HUES64 (cell line): ENCODE data around the gene SLC22A16. TPM values are rescaled to one million over a fixed set of nuclear protein-coding genes. Genes with fewer than 3 reads are reported as not detected.
A peak's percentile ranks its signal among the peaks of the same experiment; 100 is the strongest.

Experiments used
- H3K27ac ChIP-seq: 2 replicates; pipeline ENCODE4 v1.7.0; 2013; ENCODE audit warnings: low read depth, low read length, inconsistent platforms
- H3K27me3 ChIP-seq: 2 replicates; pipeline ENCODE4 v1.6.1; 2013; ENCODE audit warnings: mild to moderate bottlenecking, low read length; ENCODE audit not compliant: insufficient read depth
- H3K36me3 ChIP-seq: 2 replicates; pipeline ENCODE4 v1.6.1; 2013; ENCODE audit warnings: mild to moderate bottlenecking, low read length; ENCODE audit not compliant: insufficient read depth
- H3K4me1 ChIP-seq: 2 replicates; pipeline ENCODE4 v1.6.1; 2013; ENCODE audit warnings: mild to moderate bottlenecking, low read length, moderate library complexity; ENCODE audit not compliant: insufficient read depth
- H3K4me3 ChIP-seq: 2 replicates; pipeline ENCODE4 v1.5.1; 2013; ENCODE audit warnings: mild to moderate bottlenecking, low read length, moderate library complexity
- H3K9ac ChIP-seq: 2 replicates; pipeline ENCODE4 v1.6.1; 2013; ENCODE audit warnings: mild to moderate bottlenecking, low read depth, low read length
- H3K9me3 ChIP-seq: 2 replicates; pipeline ENCODE4 v1.6.1; 2013; ENCODE audit warnings: low read depth, low read length; ENCODE audit not compliant: insufficient read depth
- WGBS: fragments of 150-250, 120-280 bp; methylation state at CpG from one replicate; pipeline ENCODE4 v1.1.7; 2013; ENCODE audit warnings: missing lambda C conversion rate; 5-methylcytosine and 5-hydroxymethylcytosine counted together
- polyA plus RNA-seq, 2 experiments: library from polyadenylated mRNA; stranded (reverse); fragments of 50-300 nt; gene quantifications; one replicate each; pipeline ENCODE4 v1.2.3, GENCODE V29; 2013

SLC22A16 gene, protein sequence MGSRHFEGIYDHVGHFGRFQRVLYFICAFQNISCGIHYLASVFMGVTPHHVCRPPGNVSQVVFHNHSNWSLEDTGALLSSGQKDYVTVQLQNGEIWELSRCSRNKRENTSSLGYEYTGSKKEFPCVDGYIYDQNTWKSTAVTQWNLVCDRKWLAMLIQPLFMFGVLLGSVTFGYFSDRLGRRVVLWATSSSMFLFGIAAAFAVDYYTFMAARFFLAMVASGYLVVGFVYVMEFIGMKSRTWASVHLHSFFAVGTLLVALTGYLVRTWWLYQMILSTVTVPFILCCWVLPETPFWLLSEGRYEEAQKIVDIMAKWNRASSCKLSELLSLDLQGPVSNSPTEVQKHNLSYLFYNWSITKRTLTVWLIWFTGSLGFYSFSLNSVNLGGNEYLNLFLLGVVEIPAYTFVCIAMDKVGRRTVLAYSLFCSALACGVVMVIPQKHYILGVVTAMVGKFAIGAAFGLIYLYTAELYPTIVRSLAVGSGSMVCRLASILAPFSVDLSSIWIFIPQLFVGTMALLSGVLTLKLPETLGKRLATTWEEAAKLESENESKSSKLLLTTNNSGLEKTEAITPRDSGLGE
- polyA plus RNA-seq (2013, experiment 1 of 2): not detected
- not detected for polyA plus RNA-seq (2013, experiment 2 of 2)

DNA sequence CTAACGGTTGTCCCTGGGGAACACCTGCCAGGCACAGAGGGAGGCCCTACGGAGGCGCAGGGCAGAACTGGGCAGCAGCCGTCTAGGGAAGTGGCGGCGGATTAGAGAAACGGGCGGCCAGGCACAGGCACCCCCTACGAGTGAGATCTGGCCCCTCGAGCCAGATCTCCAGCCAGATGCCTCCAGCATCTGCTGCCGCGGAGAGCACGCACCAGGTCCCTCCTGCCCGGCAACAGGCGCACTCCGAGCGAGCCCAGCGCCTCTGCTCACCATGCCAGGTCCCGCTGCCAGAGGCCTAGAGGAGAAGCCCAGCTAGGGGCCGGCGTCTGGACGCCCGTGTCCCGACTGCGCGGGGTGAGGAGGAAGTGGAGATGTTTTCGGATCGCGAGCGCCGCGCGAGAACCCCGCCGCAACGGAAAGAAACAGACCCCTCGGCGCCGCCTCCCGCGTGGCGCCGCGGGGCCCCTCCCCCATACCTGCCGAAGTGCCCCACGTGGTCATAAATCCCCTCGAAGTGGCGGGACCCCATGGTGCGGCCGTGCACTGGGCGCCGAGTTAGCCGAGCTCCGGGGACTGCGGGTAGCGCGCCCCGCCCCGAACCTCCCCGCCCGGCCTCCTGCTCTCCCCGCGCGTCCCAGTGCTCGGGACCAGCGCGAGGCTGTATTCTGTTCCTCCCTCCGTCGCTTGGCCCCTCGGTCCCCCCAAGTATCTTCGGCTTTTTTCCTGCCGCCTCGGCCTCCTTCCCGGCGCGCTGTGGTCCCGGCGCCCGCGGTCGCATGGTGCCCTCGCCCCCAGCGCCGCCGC lies at the start of gene SLC22A16:
Gene SLC22A16 (minus strand): TSS at position 568 of the 804 bp plus-strand sequence. CDS start 39 bp downstream, at position 529.
- Histone ChIP-seq H3K4me1 (no peaks in the 10 kb centered on the region), H3K27ac (no peak within 1 kb of the TSS), H3K36me3 (no peaks in the 10 kb centered on the region), H3K9ac (no peak within 1 kb of the TSS), H3K27me3 (peaks cover 22% of the 10 kb centered on the region), H3K4me3 (peak within 1 kb of the TSS; percentile 33), H3K9me3 (peaks cover 7% of the 10 kb centered on the region; the same call in 1 of the 2 replicates)
- 91% methylated on average over 84 of the region's 85 CpGs for WGBS

- H3K4me3 ChIP-seq: no peak overlapping the region
- no peak overlapping the region for H3K9ac ChIP-seq
- no peaks in the 10 kb centered on the region for H3K27me3 ChIP-seq
- WGBS: 75% methylated on average over 4 of the region's 4 CpGs
- no peaks in the 10 kb centered on the region for H3K9me3 ChIP-seq
- H3K27ac ChIP-seq: no peak overlapping the region
- H3K4me1 ChIP-seq: peaks cover 10% of the 10 kb centered on the region; the same call in 1 of the 2 replicates
- H3K36me3 ChIP-seq: no peaks in the 10 kb centered on the region
Measured at GRCh38 chr6:110525001-110525400, 48.6 kb upstream of the SLC22A16 start.

DNA sequence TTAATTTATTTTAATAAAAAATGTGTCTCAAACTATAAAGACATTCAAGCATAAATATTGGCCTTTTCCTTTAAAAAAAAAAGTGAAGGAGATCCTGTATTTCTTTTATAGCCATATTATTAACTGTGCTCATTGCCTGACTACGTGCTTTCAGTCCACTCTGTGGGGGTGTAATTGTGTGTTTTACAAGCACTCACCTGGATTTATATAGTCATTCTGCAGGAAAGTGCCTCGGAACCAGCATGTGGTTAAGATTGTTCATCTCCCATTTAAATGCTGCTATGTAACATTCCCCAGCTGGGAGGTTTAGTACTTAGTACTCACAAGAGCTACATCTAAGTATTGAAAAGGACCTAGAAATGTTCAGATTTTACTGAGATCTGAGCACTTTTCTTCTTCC lies 47.9 kb upstream of the SLC22A16 start:
- Histone ChIP-seq H3K27ac (no peak overlapping the region), H3K27me3 (no peaks in the 10 kb centered on the region), H3K4me1 (peaks cover 10% of the 10 kb centered on the region; the same call in 1 of the 2 replicates), H3K9ac (no peak overlapping the region), H3K36me3 (no peaks in the 10 kb centered on the region), H3K4me3 (no peak overlapping the region), H3K9me3 (no peaks in the 10 kb centered on the region)
- WGBS: 81% methylated on average over 2 of the region's 2 CpGs

GRCh38 chr6:110523451-110524021 lies 47.1 kb upstream of the SLC22A16 start:
- peaks cover 10% of the 10 kb centered on the region; the same call in 1 of the 2 replicates for H3K4me1 ChIP-seq
- WGBS: 73% methylated on average over 3 of the region's 4 CpGs
- no peaks in the 10 kb centered on the region for H3K36me3 ChIP-seq
- H3K27ac ChIP-seq: no peak overlapping the region
- H3K4me3 ChIP-seq: no peak overlapping the region
- no peaks in the 10 kb centered on the region for H3K9me3 ChIP-seq
- H3K27me3 ChIP-seq: no peaks in the 10 kb centered on the region
- H3K9ac ChIP-seq: no peak overlapping the region

GRCh38 chr6:110522427-110522826 lies 46.0 kb upstream of the SLC22A16 start:
- no peaks in the 10 kb centered on the region for H3K9me3 ChIP-seq
- H3K27ac ChIP-seq: no peak overlapping the region
- 85% methylated on average over 3 of the region's 3 CpGs for WGBS
- H3K9ac ChIP-seq: no peak overlapping the region
- no peaks in the 10 kb centered on the region for H3K36me3 ChIP-seq
- H3K27me3 ChIP-seq: no peaks in the 10 kb centered on the region
- peaks cover 7% of the 10 kb centered on the region; the same call in 1 of the 2 replicates for H3K4me1 ChIP-seq
- H3K4me3 ChIP-seq: no peak overlapping the region

- 92% methylated on average over 17 of the region's 17 CpGs for WGBS
- no peak overlapping the region for H3K27ac ChIP-seq
- no peaks in the 10 kb centered on the region for H3K36me3 ChIP-seq
- no peak overlapping the region for H3K4me3 ChIP-seq
- no peaks in the 10 kb centered on the region for H3K27me3 ChIP-seq
- no peak overlapping the region for H3K9ac ChIP-seq
- peaks cover 7% of the 10 kb centered on the region; the same call in 1 of the 2 replicates for H3K4me1 ChIP-seq
- no peaks in the 10 kb centered on the region for H3K9me3 ChIP-seq
Measured at GRCh38 chr6:110520992-110521543, 44.7 kb upstream of the SLC22A16 start.

DNA sequence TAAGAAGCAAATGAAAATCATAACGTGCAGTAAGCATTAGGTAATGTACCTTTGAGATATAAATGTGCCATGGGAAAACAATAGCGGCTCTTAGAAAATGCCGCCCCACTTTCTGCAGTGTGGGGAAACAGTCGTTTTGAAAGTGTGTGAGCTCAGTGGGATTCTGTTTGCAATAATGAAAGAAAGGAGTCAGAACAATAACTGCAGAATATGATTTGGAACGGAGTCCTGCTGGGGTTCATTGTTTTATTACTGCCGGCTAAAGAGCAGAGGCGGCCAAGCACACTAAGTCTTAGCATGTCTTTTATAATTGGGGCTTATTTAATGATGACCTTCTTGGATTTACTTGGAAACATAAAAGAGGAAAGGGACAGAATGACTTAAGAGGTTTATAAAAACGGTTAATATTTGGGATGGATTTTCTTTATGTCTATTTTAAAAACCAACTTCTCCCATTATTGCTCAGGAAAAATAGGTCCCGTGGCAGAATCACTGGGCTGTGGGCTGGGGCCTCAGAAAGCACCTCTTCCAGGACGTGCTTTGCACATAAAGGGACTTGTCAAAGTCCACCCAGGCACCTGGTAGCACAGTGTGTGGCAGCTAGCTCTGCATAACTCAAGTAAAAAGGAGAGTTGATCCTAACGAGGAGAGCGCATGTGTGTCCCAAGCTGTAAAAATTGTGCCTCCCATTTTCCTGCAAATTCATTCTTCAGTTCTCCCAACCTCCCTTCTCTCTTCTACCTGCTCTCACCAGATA lies 44.0 kb upstream of the SLC22A16 start:
- H3K27me3 ChIP-seq: no peaks in the 10 kb centered on the region
- no peak overlapping the region for H3K9ac ChIP-seq
- H3K9me3 ChIP-seq: no peaks in the 10 kb centered on the region
- 76% methylated on average over 11 of the region's 12 CpGs for WGBS
- peaks cover 7% of the 10 kb centered on the region; the same call in 1 of the 2 replicates for H3K4me1 ChIP-seq
- no peak overlapping the region for H3K4me3 ChIP-seq
- no peak overlapping the region for H3K27ac ChIP-seq
- no peaks in the 10 kb centered on the region for H3K36me3 ChIP-seq

- H3K27me3 ChIP-seq: no peaks in the 10 kb centered on the region
Measured at GRCh38 chr6:110517601-110518281, 41.3 kb upstream of the SLC22A16 start.

GRCh38 chr6:110517034-110517433 lies 40.6 kb upstream of the SLC22A16 start:
- Histone ChIP-seq H3K9me3 (no peaks in the 10 kb centered on the region), H3K36me3 (no peaks in the 10 kb centered on the region), H3K9ac (no peak overlapping the region), H3K4me3 (no peak overlapping the region), H3K4me1 (no peaks in the 10 kb centered on the region; the same call in 1 of the 2 replicates), H3K27ac (no peak overlapping the region), H3K27me3 (no peaks in the 10 kb centered on the region)
- 78% methylated on average over 2 of the region's 2 CpGs for WGBS

More at GRCh38 chr6:110517601-110518281, 41.3 kb upstream of the SLC22A16 start:
- no peak overlapping the region for H3K27ac ChIP-seq
- 89% methylated on average over 9 of the region's 9 CpGs for WGBS
- H3K9ac ChIP-seq: no peak overlapping the region
- no peaks in the 10 kb centered on the region for H3K36me3 ChIP-seq
- no peak overlapping the region for H3K4me3 ChIP-seq
- no peaks in the 10 kb centered on the region for H3K9me3 ChIP-seq
- H3K4me1 ChIP-seq: no peaks in the 10 kb centered on the region; the same call in 1 of the 2 replicates
